ENCODE results near the gene IVD. TPM values are rescaled to one million over a fixed set of nuclear protein-coding genes. Genes with fewer than 3 reads are reported as not detected.
A peak's percentile ranks its signal among the peaks of the same experiment; 100 is the strongest.

Gene IVD
- total and polyA plus RNA-seq, 9 of the 15 experiments (the other 6 are each of a cell fraction or from before 2014, with no cell fraction given): 0.15 to 4.5 (median 2.4) TPM

DNA sequence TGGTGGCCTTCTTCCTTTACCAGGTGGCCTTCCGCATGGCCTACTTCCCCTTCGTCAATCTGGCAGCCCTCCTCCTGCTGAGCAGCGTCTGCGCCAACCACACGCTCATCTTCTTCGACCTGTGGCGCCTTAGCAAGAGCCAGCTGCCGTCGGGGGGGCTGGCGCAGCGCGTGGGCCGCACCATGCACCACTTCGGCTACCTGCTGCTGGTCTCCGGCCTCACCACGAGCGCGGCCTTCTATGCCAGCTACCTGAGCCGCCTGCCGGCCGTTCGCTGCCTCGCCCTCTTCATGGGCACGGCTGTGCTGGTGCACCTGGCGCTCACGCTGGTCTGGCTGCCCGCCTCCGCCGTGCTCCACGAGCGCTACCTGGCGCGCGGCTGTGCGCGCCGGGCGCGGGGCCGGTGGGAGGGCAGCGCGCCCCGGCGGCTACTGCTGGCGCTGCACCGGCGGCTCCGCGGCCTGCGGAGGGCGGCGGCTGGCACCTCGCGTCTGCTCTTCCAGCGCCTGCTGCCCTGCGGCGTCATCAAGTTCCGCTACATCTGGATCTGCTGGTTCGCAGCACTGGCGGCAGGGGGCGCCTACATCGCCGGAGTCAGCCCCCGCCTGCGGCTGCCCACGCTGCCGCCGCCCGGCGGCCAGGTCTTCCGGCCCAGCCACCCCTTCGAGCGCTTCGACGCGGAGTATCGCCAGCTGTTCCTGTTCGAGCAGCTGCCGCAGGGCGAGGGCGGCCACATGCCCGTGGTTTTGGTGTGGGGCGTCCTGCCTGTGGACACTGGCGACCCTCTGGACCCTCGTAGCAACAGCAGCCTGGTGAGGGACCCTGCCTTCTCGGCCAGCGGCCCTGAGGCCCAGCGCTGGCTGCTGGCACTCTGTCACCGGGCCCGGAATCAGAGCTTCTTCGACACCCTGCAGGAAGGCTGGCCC, 37.6 kb upstream of the IVD start (continued):
- TF ChIP-seq, protein P1, sequence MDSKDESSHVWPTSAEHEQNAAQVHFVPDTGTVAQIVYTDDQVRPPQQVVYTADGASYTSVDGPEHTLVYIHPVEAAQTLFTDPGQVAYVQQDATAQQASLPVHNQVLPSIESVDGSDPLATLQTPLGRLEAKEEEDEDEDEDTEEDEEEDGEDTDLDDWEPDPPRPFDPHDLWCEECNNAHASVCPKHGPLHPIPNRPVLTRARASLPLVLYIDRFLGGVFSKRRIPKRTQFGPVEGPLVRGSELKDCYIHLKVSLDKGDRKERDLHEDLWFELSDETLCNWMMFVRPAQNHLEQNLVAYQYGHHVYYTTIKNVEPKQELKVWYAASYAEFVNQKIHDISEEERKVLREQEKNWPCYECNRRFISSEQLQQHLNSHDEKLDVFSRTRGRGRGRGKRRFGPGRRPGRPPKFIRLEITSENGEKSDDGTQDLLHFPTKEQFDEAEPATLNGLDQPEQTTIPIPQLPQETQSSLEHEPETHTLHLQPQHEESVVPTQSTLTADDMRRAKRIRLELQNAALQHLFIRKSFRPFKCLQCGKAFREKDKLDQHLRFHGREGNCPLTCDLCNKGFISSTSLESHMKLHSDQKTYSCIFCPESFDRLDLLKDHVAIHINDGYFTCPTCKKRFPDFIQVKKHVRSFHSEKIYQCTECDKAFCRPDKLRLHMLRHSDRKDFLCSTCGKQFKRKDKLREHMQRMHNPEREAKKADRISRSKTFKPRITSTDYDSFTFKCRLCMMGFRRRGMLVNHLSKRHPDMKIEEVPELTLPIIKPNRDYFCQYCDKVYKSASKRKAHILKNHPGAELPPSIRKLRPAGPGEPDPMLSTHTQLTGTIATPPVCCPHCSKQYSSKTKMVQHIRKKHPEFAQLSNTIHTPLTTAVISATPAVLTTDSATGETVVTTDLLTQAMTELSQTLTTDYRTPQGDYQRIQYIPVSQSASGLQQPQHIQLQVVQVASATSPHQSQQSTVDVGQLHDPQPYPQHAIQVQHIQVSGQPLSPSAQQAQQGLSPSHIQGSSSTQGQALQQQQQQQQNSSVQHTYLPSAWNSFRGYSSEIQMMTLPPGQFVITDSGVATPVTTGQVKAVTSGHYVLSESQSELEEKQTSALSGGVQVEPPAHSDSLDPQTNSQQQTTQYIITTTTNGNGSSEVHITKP (IDR thresholded peaks at IDR 0.05; ENCODE audit: partially characterized antibody): no peak
- TF ChIP-seq HDAC8 (tag; IDR thresholded peaks at IDR 0.05) (peak; percentile 43; the same call in 1 of the 2 replicates), ETV5 (CRISPR knock-in tag; IDR thresholded peaks at IDR 0.05; ENCODE audit: low read depth) (peak; percentile 83), ADNP (tag; IDR thresholded peaks at IDR 0.05) (no peak), ZNF436 (CRISPR knock-in tag; IDR thresholded peaks at IDR 0.05) (no peak), SMAD2 (IDR thresholded peaks at IDR 0.05; ENCODE audit: low read depth, low read length) (no peak), TEAD1 (CRISPR knock-in tag; IDR thresholded peaks at IDR 0.05) (peak in 1 of 2 experiments; percentile 87; a peak in 1 of 4 replicates), MCM3 (IDR thresholded peaks at IDR 0.05) (no peak), CXXC5 (CRISPR knock-in tag; IDR thresholded peaks at IDR 0.05) (peak; percentile 89), NFIC (IDR thresholded peaks at IDR 0.05) (0 out of 2 replicates have a peak, but pooled peaks have one; percentile 21), SOX6 (IDR thresholded peaks at IDR 0.05) (0 out of 2 replicates have a peak, but pooled peaks have one; percentile 28), STAT5B (CRISPR knock-in tag; IDR thresholded peaks at IDR 0.05) (no peak), SMARCB1 (IDR thresholded peaks at IDR 0.05; ENCODE audit: insufficient read length, low read depth) (no peak), RNF2 (IDR thresholded peaks at IDR 0.05) (peak; percentile 91)
- TF ChIP-seq, protein P2, sequence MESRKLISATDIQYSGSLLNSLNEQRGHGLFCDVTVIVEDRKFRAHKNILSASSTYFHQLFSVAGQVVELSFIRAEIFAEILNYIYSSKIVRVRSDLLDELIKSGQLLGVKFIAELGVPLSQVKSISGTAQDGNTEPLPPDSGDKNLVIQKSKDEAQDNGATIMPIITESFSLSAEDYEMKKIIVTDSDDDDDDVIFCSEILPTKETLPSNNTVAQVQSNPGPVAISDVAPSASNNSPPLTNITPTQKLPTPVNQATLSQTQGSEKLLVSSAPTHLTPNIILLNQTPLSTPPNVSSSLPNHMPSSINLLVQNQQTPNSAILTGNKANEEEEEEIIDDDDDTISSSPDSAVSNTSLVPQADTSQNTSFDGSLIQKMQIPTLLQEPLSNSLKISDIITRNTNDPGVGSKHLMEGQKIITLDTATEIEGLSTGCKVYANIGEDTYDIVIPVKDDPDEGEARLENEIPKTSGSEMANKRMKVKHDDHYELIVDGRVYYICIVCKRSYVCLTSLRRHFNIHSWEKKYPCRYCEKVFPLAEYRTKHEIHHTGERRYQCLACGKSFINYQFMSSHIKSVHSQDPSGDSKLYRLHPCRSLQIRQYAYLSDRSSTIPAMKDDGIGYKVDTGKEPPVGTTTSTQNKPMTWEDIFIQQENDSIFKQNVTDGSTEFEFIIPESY (CRISPR knock-in tag; IDR thresholded peaks at IDR 0.05): peak; percentile 83
- TF ChIP-seq, protein P3, sequence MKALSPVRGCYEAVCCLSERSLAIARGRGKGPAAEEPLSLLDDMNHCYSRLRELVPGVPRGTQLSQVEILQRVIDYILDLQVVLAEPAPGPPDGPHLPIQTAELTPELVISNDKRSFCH (CRISPR knock-in tag; IDR thresholded peaks at IDR 0.05): no peak
- TF ChIP-seq, protein P3 (tag; IDR thresholded peaks at IDR 0.05): 0 out of 2 replicates have a peak, but pooled peaks have one; percentile 70
- TF ChIP-seq, protein P4, sequence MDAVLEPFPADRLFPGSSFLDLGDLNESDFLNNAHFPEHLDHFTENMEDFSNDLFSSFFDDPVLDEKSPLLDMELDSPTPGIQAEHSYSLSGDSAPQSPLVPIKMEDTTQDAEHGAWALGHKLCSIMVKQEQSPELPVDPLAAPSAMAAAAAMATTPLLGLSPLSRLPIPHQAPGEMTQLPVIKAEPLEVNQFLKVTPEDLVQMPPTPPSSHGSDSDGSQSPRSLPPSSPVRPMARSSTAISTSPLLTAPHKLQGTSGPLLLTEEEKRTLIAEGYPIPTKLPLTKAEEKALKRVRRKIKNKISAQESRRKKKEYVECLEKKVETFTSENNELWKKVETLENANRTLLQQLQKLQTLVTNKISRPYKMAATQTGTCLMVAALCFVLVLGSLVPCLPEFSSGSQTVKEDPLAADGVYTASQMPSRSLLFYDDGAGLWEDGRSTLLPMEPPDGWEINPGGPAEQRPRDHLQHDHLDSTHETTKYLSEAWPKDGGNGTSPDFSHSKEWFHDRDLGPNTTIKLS (IDR thresholded peaks at IDR 0.05; ENCODE audit: borderline replicate concordance, low read depth): peak; percentile 83; the same call in 1 of the 2 replicates
